ENCODE data around the gene DDX31. TPM values are rescaled to one million over a fixed set of nuclear protein-coding genes. Genes with fewer than 3 reads are reported as not detected.

DDX31 gene
- total and polyA plus RNA-seq, 4 experiments from 2014 or later: 3.4 to 21.1 (median 13.6) TPM

DNA sequence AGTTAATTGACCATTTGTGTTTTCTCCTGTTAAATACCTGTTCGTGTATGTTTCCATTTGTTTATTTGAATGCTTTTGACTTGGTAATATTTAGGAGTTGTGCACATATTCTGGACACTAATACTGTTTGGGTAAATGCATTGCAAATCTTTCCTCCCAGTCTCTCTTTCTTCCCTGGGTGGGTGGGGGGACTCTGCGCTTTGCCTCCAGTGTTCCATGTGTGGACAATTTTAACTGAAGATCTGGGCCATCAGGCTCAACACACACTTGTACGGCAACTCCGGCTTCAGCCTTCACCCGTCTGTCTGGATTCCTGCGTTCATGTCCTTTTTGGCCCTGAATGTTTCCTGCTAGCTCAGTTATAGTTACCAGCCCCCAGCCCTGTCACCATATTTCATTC lies 40.5 kb upstream of the DDX31 start:
- Histone ChIP-seq H3K4me1 (ENCODE audit: insufficient read depth, low read length) (no peaks in the 10 kb centered on the region), H3K27ac (ENCODE audit: low read depth, low read length) (no peak overlapping the region), H3K36me3 (ENCODE audit: insufficient read depth, low read length) (no peaks in the 10 kb centered on the region), H3K27me3 (ENCODE audit: insufficient read depth, low read length) (no peaks in the 10 kb centered on the region), H3K9me3 (ENCODE audit: control insufficient read depth in 1 of 2, low read length in 2 of 2) (no peaks in the 10 kb centered on the region), H3K4me3 (ENCODE audit: low read length in 2 of 2) (no peak overlapping the region)
- no peaks in the 10 kb centered on the region for H3K36me3 Mint-ChIP-seq
- intact Hi-C loops (cut with micrococcal nuclease): no loop called here
- CTCF ChIA-PET (ENCODE audit: partially characterized antibody): no interaction called here
- no peaks in the 10 kb centered on the region for H3K9me3 Mint-ChIP-seq
- no peaks in the 10 kb centered on the region for H3K4me1 Mint-ChIP-seq
- H3K4me3 Mint-ChIP-seq: no peak overlapping the region
- H3K27ac Mint-ChIP-seq: no peak overlapping the region
- DNase-seq: no peak
- peaks cover 13 to 16% of the 10 kb centered on the region in 2 donors for H3K27me3 Mint-ChIP-seq
- POLR2A ChIA-PET (ENCODE audit: partially characterized antibody): no interaction called here

DNA sequence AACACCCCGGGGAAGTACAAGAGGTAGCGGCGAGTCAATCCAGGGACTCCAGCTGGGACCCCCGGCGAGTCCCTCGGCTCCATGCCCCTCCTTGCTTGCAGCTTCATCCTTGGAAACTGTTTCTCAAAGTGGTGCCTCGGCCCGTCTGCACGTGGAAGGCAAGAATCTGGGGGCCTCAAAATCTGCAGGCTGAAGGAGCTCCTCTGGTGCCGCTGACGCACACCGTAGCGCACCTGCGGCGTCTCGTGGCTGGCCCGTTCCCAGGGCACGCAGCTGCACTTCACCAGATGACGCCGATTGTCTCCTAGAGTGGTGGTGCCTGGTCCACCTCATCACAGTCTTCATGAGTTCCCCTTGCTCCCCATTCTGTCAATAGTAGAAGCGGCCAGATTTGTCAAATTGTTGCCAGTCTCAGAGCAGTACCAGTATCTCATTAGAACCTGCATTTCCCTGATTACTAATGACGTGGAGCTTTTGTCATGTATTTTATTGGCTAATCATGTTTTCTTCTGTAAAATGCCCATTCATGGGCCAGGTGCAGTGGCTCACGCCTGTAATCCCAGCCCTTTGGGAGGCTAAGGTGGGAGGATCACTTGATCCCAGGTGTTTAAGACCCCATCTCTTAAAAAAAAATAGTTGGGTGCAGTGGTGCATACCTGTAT lies 39.1 kb upstream of the DDX31 start:
- Histone ChIP-seq H3K4me3 (ENCODE audit: low read length in 2 of 2) (no peak overlapping the region), H3K36me3 (ENCODE audit: insufficient read depth, low read length) (no peaks in the 10 kb centered on the region), H3K27me3 (ENCODE audit: insufficient read depth, low read length) (no peaks in the 10 kb centered on the region), H3K9me3 (ENCODE audit: control insufficient read depth in 1 of 2, low read length in 2 of 2) (no peaks in the 10 kb centered on the region), H3K4me1 (ENCODE audit: insufficient read depth, low read length) (no peaks in the 10 kb centered on the region), H3K27ac (ENCODE audit: low read depth, low read length) (no peak overlapping the region)
- H3K27me3 Mint-ChIP-seq: peaks cover 13 to 16% of the 10 kb centered on the region in 2 donors
- H3K36me3 Mint-ChIP-seq: no peaks in the 10 kb centered on the region
- H3K4me3 Mint-ChIP-seq: no peak overlapping the region
- POLR2A ChIA-PET (ENCODE audit: partially characterized antibody): no interaction called here
- H3K9me3 Mint-ChIP-seq: no peaks in the 10 kb centered on the region
- no peak overlapping the region for H3K27ac Mint-ChIP-seq
- no peak for DNase-seq
- CTCF ChIA-PET (ENCODE audit: partially characterized antibody): no interaction called here
- no peaks in the 10 kb centered on the region for H3K4me1 Mint-ChIP-seq
- intact Hi-C loops (cut with micrococcal nuclease): no loop called here

GRCh38 chr9:132708239-132708638 lies 38.5 kb upstream of the DDX31 start:
- Mint-ChIP-seq H3K27me3 (peaks cover 13 to 17% of the 10 kb centered on the region in 2 donors), H3K27ac (no peak overlapping the region), H3K4me3 (no peak overlapping the region), H3K4me1 (no peaks in the 10 kb centered on the region), H3K36me3 (no peaks in the 10 kb centered on the region), H3K9me3 (no peaks in the 10 kb centered on the region)
- POLR2A ChIA-PET (ENCODE audit: partially characterized antibody): no interaction called here
- no peaks in the 10 kb centered on the region for H3K4me1 ChIP-seq (ENCODE audit: insufficient read depth, low read length)
- DNase-seq: no peak
- no peak overlapping the region for H3K27ac ChIP-seq (ENCODE audit: low read depth, low read length)
- CTCF ChIA-PET (ENCODE audit: partially characterized antibody): no interaction called here
- intact Hi-C loops (cut with micrococcal nuclease): no loop called here
- H3K36me3 ChIP-seq (ENCODE audit: insufficient read depth, low read length): no peaks in the 10 kb centered on the region
- no peaks in the 10 kb centered on the region for H3K9me3 ChIP-seq (ENCODE audit: control insufficient read depth in 1 of 2, low read length in 2 of 2)
- H3K27me3 ChIP-seq (ENCODE audit: insufficient read depth, low read length): no peaks in the 10 kb centered on the region
- H3K4me3 ChIP-seq (ENCODE audit: low read length in 2 of 2): no peak overlapping the region

DNA sequence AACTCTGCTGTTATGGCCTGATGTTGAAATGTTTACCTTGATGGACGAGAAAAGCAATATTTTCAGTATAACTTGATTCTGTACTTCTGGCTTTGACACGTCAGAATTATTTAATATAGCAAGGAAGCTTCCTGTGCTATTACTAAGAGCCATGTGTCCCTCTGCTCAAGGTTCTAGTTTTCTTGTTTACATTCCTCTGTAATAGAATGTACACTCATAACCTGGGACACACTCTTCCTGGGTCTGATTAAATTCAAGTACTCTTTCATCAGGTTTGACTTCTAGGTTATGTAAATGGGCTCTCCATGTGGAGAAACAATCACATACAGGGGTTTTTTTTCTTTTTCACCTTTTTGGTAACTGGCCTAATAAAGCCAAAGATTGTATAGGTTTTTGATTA lies 33.6 kb upstream of the DDX31 start:
- H3K27ac Mint-ChIP-seq: no peak overlapping the region
- H3K36me3 Mint-ChIP-seq: no peaks in the 10 kb centered on the region
- no peak overlapping the region for H3K4me3 ChIP-seq (ENCODE audit: low read length in 2 of 2)
- CTCF ChIA-PET (ENCODE audit: partially characterized antibody): no interaction called here
- no peaks in the 10 kb centered on the region for H3K36me3 ChIP-seq (ENCODE audit: insufficient read depth, low read length)
- H3K4me1 Mint-ChIP-seq: no peaks in the 10 kb centered on the region
- no peak for DNase-seq
- intact Hi-C loops (cut with micrococcal nuclease): no loop called here
- H3K4me1 ChIP-seq (ENCODE audit: insufficient read depth, low read length): no peaks in the 10 kb centered on the region
- H3K27me3 ChIP-seq (ENCODE audit: insufficient read depth, low read length): no peaks in the 10 kb centered on the region
- H3K9me3 Mint-ChIP-seq: peaks cover 0 to 6% (median 4%) of the 10 kb centered on the region in 8 donors
- H3K27me3 Mint-ChIP-seq: peaks cover 7 to 11% of the 10 kb centered on the region in 2 donors
- POLR2A ChIA-PET (ENCODE audit: partially characterized antibody): no interaction called here
- no peaks in the 10 kb centered on the region for H3K9me3 ChIP-seq (ENCODE audit: control insufficient read depth in 1 of 2, low read length in 2 of 2)
- no peak overlapping the region for H3K4me3 Mint-ChIP-seq
- no peak overlapping the region for H3K27ac ChIP-seq (ENCODE audit: low read depth, low read length)

DNA sequence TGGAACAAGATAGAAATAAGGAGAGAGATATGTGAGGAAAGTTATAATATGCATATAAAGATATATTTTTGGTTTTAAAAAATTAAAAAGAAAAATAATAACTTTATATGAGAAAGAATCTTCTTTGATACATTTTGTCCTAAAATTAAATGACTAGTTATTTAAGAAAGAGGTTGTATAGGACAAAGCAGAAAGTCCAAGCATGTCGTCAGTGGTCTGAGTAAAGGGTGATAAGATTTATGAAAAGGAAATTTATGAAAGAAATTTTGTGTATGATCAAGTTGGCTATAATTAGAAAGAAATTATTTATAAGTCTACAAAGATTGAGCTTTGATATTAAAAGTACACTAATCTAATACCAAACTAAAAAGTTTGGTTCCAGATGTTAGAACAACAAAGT lies 32.5 kb upstream of the DDX31 start:
- no peak overlapping the region for H3K27ac ChIP-seq (ENCODE audit: low read depth, low read length)

GRCh38 chr9:132699956-132700355 lies 30.2 kb upstream of the DDX31 start:
- Histone ChIP-seq H3K27ac (ENCODE audit: low read depth, low read length) (no peak overlapping the region), H3K36me3 (ENCODE audit: insufficient read depth, low read length) (no peaks in the 10 kb centered on the region), H3K4me1 (ENCODE audit: insufficient read depth, low read length) (no peaks in the 10 kb centered on the region), H3K4me3 (ENCODE audit: low read length in 2 of 2) (no peak overlapping the region), H3K9me3 (ENCODE audit: control insufficient read depth in 1 of 2, low read length in 2 of 2) (no peaks in the 10 kb centered on the region), H3K27me3 (ENCODE audit: insufficient read depth, low read length) (no peaks in the 10 kb centered on the region)
- H3K4me3 Mint-ChIP-seq: no peak overlapping the region
- no peak overlapping the region for H3K27ac Mint-ChIP-seq
- no peak for DNase-seq
- H3K4me1 Mint-ChIP-seq: no peaks in the 10 kb centered on the region
- ChIA-PET POLR2A (ENCODE audit: partially characterized antibody) (no interaction called here), CTCF (ENCODE audit: partially characterized antibody) (interaction anchor here (2.2 kb wide), 1 partner anchor 11 kb away, joined by 7 read pairs; no protein-coding TSS in a partner anchor)
- peaks cover 4 to 7% of the 10 kb centered on the region in 2 donors for H3K36me3 Mint-ChIP-seq
- intact Hi-C loops (cut with micrococcal nuclease): no loop called here
- peaks cover 3 to 36% (median 30%) of the 10 kb centered on the region in 8 donors for H3K9me3 Mint-ChIP-seq
- peaks cover 0 to 3% of the 10 kb centered on the region in 2 donors for H3K27me3 Mint-ChIP-seq

More for the DNA sequence above, 32.5 kb upstream of the DDX31 start:
- Mint-ChIP-seq H3K4me3 (no peak overlapping the region), H3K9me3 (peaks cover 3 to 16% (median 14%) of the 10 kb centered on the region in 8 donors), H3K27ac (no peak overlapping the region), H3K36me3 (peaks cover 0 to 4% of the 10 kb centered on the region in 2 donors), H3K27me3 (peaks cover 6 to 11% of the 10 kb centered on the region in 2 donors), H3K4me1 (no peaks in the 10 kb centered on the region)
- intact Hi-C loops (cut with micrococcal nuclease): no loop called here
- H3K4me1 ChIP-seq (ENCODE audit: insufficient read depth, low read length): no peaks in the 10 kb centered on the region
- no peaks in the 10 kb centered on the region for H3K36me3 ChIP-seq (ENCODE audit: insufficient read depth, low read length)
- no peak for DNase-seq
- no peaks in the 10 kb centered on the region for H3K9me3 ChIP-seq (ENCODE audit: control insufficient read depth in 1 of 2, low read length in 2 of 2)
- CTCF ChIA-PET (ENCODE audit: partially characterized antibody): no interaction called here
- no peak overlapping the region for H3K4me3 ChIP-seq (ENCODE audit: low read length in 2 of 2)
- POLR2A ChIA-PET (ENCODE audit: partially characterized antibody): no interaction called here
- no peaks in the 10 kb centered on the region for H3K27me3 ChIP-seq (ENCODE audit: insufficient read depth, low read length)

- peaks cover 6 to 11% of the 10 kb centered on the region in 2 donors for H3K36me3 Mint-ChIP-seq
- peaks cover 3 to 37% (median 31%) of the 10 kb centered on the region in 8 donors for H3K9me3 Mint-ChIP-seq
- Histone ChIP-seq H3K36me3 (ENCODE audit: insufficient read depth, low read length) (no peaks in the 10 kb centered on the region), H3K4me3 (ENCODE audit: low read length in 2 of 2) (no peak overlapping the region), H3K27ac (ENCODE audit: low read depth, low read length) (no peak overlapping the region), H3K9me3 (ENCODE audit: control insufficient read depth in 1 of 2, low read length in 2 of 2) (no peaks in the 10 kb centered on the region), H3K27me3 (ENCODE audit: insufficient read depth, low read length) (no peaks in the 10 kb centered on the region), H3K4me1 (ENCODE audit: insufficient read depth, low read length) (no peaks in the 10 kb centered on the region)
- H3K27me3 Mint-ChIP-seq: peaks cover 0 to 3% of the 10 kb centered on the region in 2 donors
- ChIA-PET CTCF (ENCODE audit: partially characterized antibody) (interaction anchor here (0.7 to 2.2 kb wide), 2 partner anchors 10 to 45 kb away, joined by 3 to 7 read pairs; no protein-coding TSS in a partner anchor), POLR2A (ENCODE audit: partially characterized antibody) (no interaction called here)
- DNase-seq: no peak
- H3K27ac Mint-ChIP-seq: no peak overlapping the region
- intact Hi-C loops (cut with micrococcal nuclease): no loop called here
- no peak overlapping the region for H3K4me3 Mint-ChIP-seq
- H3K4me1 Mint-ChIP-seq: peaks cover 0 to 2% (median under 1%) of the 10 kb centered on the region in 4 donors
Measured at GRCh38 chr9:132698989-132699388, 29.2 kb upstream of the DDX31 start.

Data from CD4-positive, alpha-beta memory T cell (primary cell).